ENCODE results near the gene UTS2B. TPM values are rescaled to one million over a fixed set of nuclear protein-coding genes. Genes with fewer than 3 reads are reported as not detected.

The UTS2B gene
- total and polyA plus RNA-seq, 2 experiments from 2014 or later, result 0.21 TPM; not detected in 1

DNA sequence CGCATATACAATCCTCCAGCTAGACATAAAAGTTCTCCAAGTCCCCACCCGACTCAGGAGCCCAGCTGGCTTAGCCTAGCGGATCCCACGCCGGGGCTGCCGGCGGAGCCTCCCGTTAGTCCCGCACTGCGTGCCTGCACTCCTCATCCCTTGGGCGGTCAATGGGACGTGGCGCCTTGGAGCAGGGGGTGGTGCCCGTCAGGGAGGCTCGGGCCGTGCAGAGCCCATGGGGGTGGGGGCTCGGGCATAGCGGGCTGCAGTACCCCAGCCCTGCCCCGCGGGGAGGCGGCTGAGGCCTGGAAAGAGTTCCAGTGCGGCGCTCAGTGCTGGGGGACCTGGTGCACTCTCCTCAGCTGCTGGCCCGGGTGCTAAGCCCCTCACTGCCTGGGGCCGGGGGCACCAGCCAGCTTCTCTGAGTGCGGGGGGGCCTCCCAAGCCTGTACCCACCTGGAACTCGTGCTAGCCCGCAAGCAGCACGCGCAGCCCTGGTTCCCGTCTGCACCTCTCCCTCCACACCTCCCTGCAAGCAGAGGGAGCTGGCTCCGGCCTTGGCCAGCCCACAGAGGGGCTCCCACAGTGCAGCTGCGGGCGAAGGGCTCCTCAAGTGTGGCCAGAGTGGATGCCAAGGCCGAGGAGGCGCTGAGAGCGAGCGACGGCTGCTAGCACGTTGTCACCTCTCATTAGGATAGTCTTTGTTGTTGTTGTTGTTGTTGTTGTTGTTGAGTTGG is 13.3 kb downstream of the UTS2B start:
- Mint-ChIP-seq H3K27me3 (ENCODE audit: insufficient read depth, low read depth, poor library complexity) (no peaks in the 10 kb centered on the region), H3K36me3 (ENCODE audit: low read depth) (no peaks in the 10 kb centered on the region), H3K27ac (no peak overlapping the region), H3K4me1 (no peaks in the 10 kb centered on the region), H3K4me3 (no peak overlapping the region), H3K9me3 (no peaks in the 10 kb centered on the region)
- no peak overlapping the region for H3K27ac ChIP-seq (ENCODE audit: low read depth)
- TF ChIP-seq EZH2phosphoT487 (IDR thresholded peaks at IDR 0.05; ENCODE audit: unreplicated experiment), result no peak
- TF ChIP-seq ZNF114 (CRISPR knock-in tag; IDR thresholded peaks at IDR 0.05), result no peak
- TF ChIP-seq, protein P1, sequence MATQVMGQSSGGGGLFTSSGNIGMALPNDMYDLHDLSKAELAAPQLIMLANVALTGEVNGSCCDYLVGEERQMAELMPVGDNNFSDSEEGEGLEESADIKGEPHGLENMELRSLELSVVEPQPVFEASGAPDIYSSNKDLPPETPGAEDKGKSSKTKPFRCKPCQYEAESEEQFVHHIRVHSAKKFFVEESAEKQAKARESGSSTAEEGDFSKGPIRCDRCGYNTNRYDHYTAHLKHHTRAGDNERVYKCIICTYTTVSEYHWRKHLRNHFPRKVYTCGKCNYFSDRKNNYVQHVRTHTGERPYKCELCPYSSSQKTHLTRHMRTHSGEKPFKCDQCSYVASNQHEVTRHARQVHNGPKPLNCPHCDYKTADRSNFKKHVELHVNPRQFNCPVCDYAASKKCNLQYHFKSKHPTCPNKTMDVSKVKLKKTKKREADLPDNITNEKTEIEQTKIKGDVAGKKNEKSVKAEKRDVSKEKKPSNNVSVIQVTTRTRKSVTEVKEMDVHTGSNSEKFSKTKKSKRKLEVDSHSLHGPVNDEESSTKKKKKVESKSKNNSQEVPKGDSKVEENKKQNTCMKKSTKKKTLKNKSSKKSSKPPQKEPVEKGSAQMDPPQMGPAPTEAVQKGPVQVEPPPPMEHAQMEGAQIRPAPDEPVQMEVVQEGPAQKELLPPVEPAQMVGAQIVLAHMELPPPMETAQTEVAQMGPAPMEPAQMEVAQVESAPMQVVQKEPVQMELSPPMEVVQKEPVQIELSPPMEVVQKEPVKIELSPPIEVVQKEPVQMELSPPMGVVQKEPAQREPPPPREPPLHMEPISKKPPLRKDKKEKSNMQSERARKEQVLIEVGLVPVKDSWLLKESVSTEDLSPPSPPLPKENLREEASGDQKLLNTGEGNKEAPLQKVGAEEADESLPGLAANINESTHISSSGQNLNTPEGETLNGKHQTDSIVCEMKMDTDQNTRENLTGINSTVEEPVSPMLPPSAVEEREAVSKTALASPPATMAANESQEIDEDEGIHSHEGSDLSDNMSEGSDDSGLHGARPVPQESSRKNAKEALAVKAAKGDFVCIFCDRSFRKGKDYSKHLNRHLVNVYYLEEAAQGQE (IDR thresholded peaks at IDR 0.05; ENCODE audit: unreplicated experiment), result no peak
- TF ChIP-seq, protein P2, sequence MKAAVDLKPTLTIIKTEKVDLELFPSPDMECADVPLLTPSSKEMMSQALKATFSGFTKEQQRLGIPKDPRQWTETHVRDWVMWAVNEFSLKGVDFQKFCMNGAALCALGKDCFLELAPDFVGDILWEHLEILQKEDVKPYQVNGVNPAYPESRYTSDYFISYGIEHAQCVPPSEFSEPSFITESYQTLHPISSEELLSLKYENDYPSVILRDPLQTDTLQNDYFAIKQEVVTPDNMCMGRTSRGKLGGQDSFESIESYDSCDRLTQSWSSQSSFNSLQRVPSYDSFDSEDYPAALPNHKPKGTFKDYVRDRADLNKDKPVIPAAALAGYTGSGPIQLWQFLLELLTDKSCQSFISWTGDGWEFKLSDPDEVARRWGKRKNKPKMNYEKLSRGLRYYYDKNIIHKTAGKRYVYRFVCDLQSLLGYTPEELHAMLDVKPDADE (IDR thresholded peaks at IDR 0.05), result no peak
- TF ChIP-seq NANOG (IDR thresholded peaks at IDR 0.05; ENCODE audit: borderline replicate concordance), result no peak
- TF ChIP-seq STAT1 (IDR thresholded peaks at IDR 0.05; ENCODE audit: unreplicated experiment), result no peak
- TF ChIP-seq POLR2AphosphoS5 (IDR thresholded peaks at IDR 0.05; ENCODE audit: low read depth), result no peak
- TF ChIP-seq CREB1 (CRISPR knock-in tag; IDR thresholded peaks at IDR 0.05; ENCODE audit: low read depth), result no peak
- TF ChIP-seq ZNF331 (CRISPR knock-in tag; IDR thresholded peaks at IDR 0.05; ENCODE audit: low read depth), result no peak
- no peak for TF ChIP-seq JUNB (IDR thresholded peaks at IDR 0.05; ENCODE audit: unreplicated experiment)
- TF ChIP-seq, protein P3, sequence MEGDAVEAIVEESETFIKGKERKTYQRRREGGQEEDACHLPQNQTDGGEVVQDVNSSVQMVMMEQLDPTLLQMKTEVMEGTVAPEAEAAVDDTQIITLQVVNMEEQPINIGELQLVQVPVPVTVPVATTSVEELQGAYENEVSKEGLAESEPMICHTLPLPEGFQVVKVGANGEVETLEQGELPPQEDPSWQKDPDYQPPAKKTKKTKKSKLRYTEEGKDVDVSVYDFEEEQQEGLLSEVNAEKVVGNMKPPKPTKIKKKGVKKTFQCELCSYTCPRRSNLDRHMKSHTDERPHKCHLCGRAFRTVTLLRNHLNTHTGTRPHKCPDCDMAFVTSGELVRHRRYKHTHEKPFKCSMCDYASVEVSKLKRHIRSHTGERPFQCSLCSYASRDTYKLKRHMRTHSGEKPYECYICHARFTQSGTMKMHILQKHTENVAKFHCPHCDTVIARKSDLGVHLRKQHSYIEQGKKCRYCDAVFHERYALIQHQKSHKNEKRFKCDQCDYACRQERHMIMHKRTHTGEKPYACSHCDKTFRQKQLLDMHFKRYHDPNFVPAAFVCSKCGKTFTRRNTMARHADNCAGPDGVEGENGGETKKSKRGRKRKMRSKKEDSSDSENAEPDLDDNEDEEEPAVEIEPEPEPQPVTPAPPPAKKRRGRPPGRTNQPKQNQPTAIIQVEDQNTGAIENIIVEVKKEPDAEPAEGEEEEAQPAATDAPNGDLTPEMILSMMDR (conservative IDR thresholded peaks at IDR 0.05; ENCODE audit: low read depth in 2 of 2), result no peak
- TF ChIP-seq, protein P4, sequence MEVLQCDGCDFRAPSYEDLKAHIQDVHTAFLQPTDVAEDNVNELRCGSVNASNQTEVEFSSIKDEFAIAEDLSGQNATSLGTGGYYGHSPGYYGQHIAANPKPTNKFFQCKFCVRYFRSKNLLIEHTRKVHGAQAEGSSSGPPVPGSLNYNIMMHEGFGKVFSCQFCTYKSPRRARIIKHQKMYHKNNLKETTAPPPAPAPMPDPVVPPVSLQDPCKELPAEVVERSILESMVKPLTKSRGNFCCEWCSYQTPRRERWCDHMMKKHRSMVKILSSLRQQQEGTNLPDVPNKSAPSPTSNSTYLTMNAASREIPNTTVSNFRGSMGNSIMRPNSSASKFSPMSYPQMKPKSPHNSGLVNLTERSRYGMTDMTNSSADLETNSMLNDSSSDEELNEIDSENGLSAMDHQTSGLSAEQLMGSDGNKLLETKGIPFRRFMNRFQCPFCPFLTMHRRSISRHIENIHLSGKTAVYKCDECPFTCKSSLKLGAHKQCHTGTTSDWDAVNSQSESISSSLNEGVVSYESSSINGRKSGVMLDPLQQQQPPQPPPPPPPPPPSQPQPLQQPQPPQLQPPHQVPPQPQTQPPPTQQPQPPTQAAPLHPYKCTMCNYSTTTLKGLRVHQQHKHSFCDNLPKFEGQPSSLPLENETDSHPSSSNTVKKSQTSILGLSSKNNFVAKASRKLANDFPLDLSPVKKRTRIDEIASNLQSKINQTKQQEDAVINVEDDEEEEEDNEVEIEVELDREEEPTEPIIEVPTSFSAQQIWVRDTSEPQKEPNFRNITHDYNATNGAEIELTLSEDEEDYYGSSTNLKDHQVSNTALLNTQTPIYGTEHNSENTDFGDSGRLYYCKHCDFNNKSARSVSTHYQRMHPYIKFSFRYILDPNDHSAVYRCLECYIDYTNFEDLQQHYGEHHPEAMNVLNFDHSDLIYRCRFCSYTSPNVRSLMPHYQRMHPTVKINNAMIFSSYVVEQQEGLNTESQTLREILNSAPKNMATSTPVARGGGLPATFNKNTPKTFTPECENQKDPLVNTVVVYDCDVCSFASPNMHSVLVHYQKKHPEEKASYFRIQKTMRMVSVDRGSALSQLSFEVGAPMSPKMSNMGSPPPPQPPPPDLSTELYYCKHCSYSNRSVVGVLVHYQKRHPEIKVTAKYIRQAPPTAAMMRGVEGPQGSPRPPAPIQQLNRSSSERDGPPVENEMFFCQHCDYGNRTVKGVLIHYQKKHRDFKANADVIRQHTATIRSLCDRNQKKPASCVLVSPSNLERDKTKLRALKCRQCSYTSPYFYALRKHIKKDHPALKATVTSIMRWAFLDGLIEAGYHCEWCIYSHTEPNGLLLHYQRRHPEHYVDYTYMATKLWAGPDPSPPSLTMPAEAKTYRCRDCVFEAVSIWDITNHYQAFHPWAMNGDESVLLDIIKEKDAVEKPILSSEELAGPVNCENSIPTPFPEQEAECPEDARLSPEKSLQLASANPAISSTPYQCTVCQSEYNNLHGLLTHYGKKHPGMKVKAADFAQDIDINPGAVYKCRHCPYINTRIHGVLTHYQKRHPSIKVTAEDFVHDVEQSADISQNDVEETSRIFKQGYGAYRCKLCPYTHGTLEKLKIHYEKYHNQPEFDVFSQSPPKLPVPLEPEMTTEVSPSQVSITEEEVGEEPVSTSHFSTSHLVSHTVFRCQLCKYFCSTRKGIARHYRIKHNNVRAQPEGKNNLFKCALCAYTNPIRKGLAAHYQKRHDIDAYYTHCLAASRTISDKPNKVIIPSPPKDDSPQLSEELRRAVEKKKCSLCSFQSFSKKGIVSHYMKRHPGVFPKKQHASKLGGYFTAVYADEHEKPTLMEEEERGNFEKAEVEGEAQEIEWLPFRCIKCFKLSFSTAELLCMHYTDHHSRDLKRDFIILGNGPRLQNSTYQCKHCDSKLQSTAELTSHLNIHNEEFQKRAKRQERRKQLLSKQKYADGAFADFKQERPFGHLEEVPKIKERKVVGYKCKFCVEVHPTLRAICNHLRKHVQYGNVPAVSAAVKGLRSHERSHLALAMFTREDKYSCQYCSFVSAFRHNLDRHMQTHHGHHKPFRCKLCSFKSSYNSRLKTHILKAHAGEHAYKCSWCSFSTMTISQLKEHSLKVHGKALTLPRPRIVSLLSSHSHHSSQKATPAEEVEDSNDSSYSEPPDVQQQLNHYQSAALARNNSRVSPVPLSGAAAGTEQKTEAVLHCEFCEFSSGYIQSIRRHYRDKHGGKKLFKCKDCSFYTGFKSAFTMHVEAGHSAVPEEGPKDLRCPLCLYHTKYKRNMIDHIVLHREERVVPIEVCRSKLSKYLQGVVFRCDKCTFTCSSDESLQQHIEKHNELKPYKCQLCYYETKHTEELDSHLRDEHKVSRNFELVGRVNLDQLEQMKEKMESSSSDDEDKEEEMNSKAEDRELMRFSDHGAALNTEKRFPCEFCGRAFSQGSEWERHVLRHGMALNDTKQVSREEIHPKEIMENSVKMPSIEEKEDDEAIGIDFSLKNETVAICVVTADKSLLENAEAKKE (CRISPR knock-in tag; IDR thresholded peaks at IDR 0.05), result no peak
- H3K36me3 ChIP-seq (ENCODE audit: insufficient read depth), result no peaks in the 10 kb centered on the region
- H3F3A ChIP-seq (replicated peaks; ENCODE audit: low read depth), result no peaks in the 10 kb centered on the region
- H4K20me1 ChIP-seq (replicated peaks; ENCODE audit: insufficient read depth), result no peaks in the 10 kb centered on the region
- H3K4me1 ChIP-seq (ENCODE audit: insufficient read depth), result no peaks in the 10 kb centered on the region
- H3K79me2 ChIP-seq (replicated peaks; ENCODE audit: insufficient read depth), result no peaks in the 10 kb centered on the region
- no peak overlapping the region for H3K4me2 ChIP-seq
- no peak for ATAC-seq
- no peaks in the 10 kb centered on the region for H3K27me3 ChIP-seq (ENCODE audit: insufficient read depth)
- no peak overlapping the region for H3K4me3 ChIP-seq
- H2AFZ ChIP-seq, result no peak overlapping the region
- peaks cover 9% of the 10 kb centered on the region; the same call in 1 of the 2 replicates for H3K9me2 ChIP-seq (ENCODE audit: insufficient read depth)
- DNase-seq (ENCODE audit: low spot score), result no peak

Measured in GM23338 (cell line).